GM04504 (cell line): ENCODE data around the gene OVCA2.
A peak's percentile ranks its signal among the peaks of the same experiment; 100 is the strongest.

Source experiments
- DNase-seq: peaks from one replicate; pipeline ENCODE4 v3.0.0-alpha.2; 2012; ENCODE audit warnings: low read depth

OVCA2 gene

GRCh38 chr17:2034157-2034556 lies 7.7 kb upstream of the OVCA2 start:
- DNase-seq: peak; percentile 64

- DNase-seq: peak; percentile 84
Measured at GRCh38 chr17:2034806-2035540, 6.8 kb upstream of the OVCA2 start.

GRCh38 chr17:2035541-2036488 lies 6.0 kb upstream of the OVCA2 start:
- no peak for DNase-seq

DNA sequence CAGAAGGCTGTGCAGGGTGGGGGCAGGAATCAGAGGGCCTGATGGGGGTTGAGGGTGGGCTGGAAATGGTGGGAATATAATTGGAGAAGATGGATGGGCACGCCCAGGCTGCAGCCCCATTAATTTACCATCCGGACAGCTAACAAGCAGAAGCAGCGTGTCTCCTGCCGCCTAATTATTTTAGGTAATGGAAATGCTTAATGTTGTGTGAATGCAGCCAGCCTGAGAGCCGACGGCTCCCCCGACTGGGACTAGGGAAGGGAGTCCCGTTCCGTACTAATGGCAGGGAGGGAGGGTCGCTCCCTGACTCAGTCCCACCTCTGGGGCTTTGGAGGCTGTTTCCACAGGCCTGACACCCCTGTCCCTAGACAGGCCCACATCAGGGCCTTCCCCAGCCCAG lies 4.7 kb upstream of the OVCA2 start:
- DNase-seq: no peak

GRCh38 chr17:2040219-2040827 lies 1.5 kb upstream of the OVCA2 start:
- DNase-seq: no peak

- DNase-seq: no peak
Measured at GRCh38 chr17:2040942-2041560, 771 bp upstream of the OVCA2 start.

DNA sequence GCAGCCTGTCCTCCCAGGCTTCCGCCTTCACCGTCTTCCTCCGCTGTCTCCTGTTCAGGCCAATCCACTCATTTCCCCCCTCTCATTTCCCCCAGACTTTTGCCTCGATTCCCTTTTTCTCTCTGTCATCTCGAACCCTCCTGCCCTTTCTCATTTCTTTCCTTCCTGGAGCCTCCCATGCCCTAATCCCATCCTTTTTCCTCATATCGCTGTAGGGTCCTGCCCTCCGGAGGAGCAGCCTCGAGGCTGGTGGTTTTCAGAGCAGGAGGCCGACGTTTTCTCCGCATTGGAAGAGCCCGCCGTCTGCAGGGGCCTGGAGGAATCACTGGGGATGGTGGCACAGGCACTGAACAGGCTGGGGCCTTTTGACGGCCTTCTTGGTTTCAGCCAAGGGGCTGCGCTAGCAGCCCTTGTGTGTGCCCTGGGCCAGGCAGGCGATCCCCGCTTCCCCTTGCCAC lies 597 bp downstream of the OVCA2 start:
- DNase-seq: no peak

DNA sequence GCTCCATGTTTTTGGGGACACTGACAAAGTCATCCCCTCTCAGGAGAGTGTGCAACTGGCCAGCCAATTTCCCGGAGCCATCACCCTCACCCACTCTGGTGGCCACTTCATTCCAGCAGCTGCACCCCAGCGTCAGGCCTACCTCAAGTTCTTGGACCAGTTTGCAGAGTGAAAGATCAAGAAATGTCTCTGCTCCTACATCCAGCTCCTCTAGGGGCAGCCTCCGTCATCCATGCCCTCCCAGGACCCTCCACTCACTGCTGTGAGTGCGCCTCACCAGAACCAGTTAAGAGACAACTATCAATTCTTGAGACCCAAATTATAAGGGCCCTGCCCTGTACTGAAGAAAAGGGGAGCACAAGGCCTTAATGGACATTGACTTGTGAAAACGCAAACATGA lies 1.1 kb downstream of the OVCA2 start:
- DNase-seq: no peak

GRCh38 chr17:2043785-2044184 lies 2.0 kb downstream of the OVCA2 start:
- no peak for DNase-seq

DNA sequence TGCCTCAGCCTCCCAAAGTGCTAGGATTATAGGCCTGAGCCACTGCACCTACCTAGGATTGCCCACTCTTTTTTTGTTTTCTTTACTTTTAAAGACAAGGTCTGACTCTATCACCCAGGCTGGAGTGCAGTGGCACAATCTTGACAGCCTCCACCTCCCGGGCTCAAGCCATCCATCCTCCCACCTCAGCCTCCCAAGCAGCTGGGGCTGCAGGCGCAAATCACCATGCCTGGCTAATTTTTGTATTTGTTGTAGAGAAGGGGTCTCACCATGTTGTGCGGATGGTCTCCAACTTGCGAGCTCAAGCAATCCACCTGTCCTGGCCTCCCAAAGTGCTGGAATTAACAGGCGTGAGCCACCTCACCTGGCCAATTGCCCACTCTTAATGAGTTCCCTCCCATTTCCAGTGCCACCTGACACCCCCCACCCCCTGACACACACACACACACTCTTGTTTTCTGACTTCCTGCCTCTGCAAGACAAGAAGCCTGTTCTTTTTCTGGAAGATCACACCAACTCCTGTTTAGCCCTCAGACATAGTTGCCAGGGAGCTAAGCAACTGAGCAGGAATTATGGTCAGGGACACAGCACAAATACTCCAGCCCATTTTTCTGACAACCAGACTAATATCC lies 2.6 kb downstream of the OVCA2 start:
- no peak for DNase-seq

- DNase-seq: no peak
Measured at GRCh38 chr17:2047590-2047989, 5.8 kb downstream of the OVCA2 start.

DNA sequence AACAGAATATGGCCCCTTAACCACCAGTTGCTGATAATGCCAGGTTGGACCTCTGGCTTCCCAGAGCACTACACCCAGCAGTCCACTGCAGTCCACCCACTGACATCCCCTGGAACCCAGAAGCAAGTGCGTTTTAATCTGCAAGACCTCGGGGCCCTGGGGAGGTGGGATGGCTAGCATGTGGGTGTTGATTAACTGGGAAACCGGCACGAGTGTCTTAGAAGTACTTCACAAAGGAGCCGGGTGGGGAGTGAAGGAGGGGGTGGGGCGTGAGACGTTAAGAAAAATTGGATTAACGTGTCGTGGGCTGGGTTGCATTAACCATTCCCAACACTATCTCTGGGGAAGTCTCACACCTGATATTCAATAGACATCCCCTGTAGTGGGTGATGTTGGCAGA lies 7.0 kb downstream of the OVCA2 start:
- DNase-seq: no peak

DNA sequence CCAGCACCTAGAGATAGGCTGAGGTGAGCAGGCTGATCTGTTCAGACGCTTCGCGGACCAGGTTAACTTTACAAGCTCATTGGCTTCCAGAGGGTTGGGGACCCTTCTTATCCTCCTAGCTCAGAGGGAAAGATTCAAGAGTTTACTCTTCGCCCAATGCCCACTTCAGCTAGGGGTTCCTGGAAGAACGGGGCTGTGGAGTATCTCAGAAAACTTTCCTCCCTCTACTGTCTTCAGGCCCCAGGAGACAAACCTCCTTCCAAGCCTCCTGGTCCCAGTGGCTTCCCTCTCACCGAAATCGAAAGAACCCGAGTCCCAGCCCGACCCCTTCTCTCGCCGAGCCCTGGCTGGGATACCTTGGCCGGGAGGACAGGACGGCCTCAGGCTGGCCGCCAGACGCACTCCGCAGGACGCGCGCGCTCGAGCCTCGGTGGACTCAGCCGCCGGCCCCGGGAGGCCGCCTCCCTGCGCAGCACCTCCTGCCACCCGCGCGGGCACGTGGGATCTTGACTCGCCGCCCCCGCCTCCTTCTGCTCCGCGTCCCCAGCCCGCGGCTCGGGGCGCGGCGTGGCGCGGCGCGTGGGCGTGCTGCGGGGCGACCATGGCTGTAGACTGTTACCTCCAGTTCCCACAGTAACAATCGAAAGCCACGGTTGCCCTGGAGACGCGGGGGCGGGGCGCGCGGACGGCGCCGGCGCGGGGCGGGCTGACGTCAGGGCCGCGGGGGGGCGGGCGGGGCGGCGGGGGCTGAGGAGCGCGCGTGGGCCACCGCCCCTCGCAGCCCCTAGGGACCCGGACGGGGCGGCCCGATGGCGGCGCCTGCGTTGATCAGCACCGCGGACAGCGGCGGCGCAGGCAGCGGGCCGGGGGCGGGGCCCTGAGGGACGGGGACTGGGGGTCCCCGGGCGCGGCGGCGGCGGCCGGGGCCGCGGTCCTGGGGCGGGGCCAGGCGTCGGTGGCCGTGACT lies 7.8 kb downstream of the OVCA2 start:
- DNase-seq: no peak

DNA sequence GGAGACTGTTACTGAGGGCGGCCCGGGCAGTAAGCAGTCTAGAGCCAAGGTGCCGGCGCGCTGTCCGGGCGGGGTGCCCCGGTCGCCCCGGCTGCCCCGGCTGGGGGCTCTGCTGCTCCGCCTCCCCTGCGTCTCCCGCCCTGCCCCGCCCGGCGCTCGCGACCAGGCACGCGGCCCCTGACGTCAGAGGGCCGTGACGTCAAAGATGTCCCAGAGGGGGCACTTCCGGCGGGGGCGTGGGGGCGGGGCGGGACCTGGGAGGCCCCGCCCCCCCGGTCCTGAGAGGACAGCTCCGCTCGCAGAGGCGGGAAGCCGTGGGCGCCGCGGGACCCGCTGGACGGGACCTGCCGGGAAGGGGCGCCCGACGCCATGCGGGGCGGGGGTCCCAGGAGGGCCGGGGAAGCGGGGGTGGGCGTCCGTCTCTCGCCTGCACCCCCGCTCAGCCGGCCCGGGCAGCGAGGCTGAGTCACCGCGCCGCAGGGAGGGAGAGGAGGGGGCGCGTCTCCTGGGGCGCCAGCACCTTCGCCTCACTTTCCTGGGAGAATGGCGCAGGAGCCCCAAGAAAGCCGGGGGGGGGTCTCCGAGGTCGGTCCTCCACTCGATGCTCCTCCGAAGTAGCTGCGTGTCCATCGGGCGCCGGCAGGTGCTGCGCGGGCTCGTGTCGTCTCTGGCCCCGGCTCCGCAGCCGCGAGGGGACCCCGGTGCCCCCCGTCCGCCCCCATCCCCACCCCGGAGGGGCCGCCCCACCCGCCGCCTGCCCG lies 8.7 kb downstream of the OVCA2 start:
- no peak for DNase-seq

- DNase-seq: no peak
Measured at GRCh38 chr17:2051061-2051932, 9.5 kb downstream of the OVCA2 start.

GRCh38 chr17:2051933-2052559 lies 10.2 kb downstream of the OVCA2 start:
- no peak for DNase-seq

GRCh38 chr17:2053380-2054261 lies 11.8 kb downstream of the OVCA2 start:
- no peak for DNase-seq

DNA sequence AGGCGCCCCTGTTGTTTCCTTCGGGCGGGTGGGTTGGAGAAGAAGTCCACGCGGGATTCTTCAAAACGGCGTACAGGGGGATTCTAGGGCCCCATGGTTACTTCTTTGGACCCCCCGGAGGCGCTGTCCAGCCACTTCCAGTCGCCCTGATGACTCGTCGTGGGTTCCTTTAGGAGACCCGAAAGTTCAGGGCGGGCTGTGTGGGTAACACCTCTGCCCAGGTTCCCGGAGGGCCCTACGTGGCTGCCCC lies 12.4 kb downstream of the OVCA2 start:
- DNase-seq: no peak
